Measurements from ENCODE around the gene TMEM51. TPM values are rescaled to one million over a fixed set of nuclear protein-coding genes. Genes with fewer than 3 reads are reported as not detected.

Gene TMEM51
- total RNA-seq, 1 donor from 2014 or later, result 0.81 TPM

DNA sequence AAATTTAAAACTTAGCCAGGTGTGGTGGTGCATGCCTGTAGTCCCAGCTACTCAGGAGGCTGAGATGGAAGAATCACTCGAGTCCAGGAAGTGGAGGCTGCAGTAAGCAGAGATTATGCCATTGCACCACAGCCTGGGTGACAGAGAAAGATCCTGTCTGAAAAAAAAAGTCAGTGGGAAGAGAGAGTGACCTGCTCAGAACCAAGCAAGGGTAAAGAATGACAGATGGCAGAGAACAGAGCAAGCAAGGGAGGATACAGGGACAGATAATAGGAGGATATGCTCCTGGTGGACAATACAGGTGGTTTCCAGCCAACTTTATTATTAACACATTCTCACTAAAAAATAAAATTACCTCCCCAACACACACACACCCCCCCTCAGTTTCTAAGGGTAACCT is 4.6 kb upstream of the TMEM51 start:
- no peak overlapping the region for H3K4me3 Mint-ChIP-seq (ENCODE audit: unreplicated experiment)
- peaks cover 55% of the 10 kb centered on the region for H3K27me3 Mint-ChIP-seq (ENCODE audit: unreplicated experiment)
- no peak for DNase-seq (ENCODE audit: extremely low spot score, unreplicated experiment)
- no peaks in the 10 kb centered on the region for H3K9me3 Mint-ChIP-seq (ENCODE audit: unreplicated experiment)
- TF ChIP-seq, protein P1, sequence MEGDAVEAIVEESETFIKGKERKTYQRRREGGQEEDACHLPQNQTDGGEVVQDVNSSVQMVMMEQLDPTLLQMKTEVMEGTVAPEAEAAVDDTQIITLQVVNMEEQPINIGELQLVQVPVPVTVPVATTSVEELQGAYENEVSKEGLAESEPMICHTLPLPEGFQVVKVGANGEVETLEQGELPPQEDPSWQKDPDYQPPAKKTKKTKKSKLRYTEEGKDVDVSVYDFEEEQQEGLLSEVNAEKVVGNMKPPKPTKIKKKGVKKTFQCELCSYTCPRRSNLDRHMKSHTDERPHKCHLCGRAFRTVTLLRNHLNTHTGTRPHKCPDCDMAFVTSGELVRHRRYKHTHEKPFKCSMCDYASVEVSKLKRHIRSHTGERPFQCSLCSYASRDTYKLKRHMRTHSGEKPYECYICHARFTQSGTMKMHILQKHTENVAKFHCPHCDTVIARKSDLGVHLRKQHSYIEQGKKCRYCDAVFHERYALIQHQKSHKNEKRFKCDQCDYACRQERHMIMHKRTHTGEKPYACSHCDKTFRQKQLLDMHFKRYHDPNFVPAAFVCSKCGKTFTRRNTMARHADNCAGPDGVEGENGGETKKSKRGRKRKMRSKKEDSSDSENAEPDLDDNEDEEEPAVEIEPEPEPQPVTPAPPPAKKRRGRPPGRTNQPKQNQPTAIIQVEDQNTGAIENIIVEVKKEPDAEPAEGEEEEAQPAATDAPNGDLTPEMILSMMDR (IDR thresholded peaks at IDR 0.05), result no peak
- peaks cover 3% of the 10 kb centered on the region for H3K4me1 Mint-ChIP-seq (ENCODE audit: unreplicated experiment)
- H3K27ac Mint-ChIP-seq (ENCODE audit: unreplicated experiment), result no peak overlapping the region
- H3K36me3 Mint-ChIP-seq (ENCODE audit: unreplicated experiment), result no peaks in the 10 kb centered on the region

DNA sequence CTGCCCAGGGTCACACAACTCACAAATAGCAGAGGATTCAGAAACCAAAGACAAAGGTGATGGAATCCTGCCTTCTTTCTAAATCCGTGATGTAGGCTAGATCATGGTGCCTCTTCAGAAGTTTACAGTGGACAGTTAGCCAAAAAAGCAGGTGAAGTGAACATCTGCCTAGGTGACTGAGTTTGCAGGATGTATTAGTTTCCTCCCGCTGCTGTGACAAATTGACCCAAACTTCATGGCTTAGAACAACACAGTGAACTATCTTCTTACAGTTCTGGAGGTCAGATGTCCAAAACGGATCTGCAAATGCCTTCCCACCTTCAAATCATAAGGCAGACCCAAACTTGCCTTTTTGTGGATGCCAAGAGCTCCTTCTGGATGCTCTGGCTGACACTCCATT is 3.2 kb upstream of the TMEM51 start:
- H3K4me1 Mint-ChIP-seq (ENCODE audit: unreplicated experiment), result peaks cover 8% of the 10 kb centered on the region
- no peaks in the 10 kb centered on the region for H3K9me3 Mint-ChIP-seq (ENCODE audit: unreplicated experiment)
- H3K4me3 Mint-ChIP-seq (ENCODE audit: unreplicated experiment), result no peak overlapping the region
- no peak overlapping the region for H3K27ac Mint-ChIP-seq (ENCODE audit: unreplicated experiment)
- DNase-seq (ENCODE audit: extremely low spot score, unreplicated experiment), result no peak
- peaks cover 42% of the 10 kb centered on the region for H3K27me3 Mint-ChIP-seq (ENCODE audit: unreplicated experiment)
- no peaks in the 10 kb centered on the region for H3K36me3 Mint-ChIP-seq (ENCODE audit: unreplicated experiment)
- TF ChIP-seq, protein P1 (IDR thresholded peaks at IDR 0.05), result no peak

DNA sequence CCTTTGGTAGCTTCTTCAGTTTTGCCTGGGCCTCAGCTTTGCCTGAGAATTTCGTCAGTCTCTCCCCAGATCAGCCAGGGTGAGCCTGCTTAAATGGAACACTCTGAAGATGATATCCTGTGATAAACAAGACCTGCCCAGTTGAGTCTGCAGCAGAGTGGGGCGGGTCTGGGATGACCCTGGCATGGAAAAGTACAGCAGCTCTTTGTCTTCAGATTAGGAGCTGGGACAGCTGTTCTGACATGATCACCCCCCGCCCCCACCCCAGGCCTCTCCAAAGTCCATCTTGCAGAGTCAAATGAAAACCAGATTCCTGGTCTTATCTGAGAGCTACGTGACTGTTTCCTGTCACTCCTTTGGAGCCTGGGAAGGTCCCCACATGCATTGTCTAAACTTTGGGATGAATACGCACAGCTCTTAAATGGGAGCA is 2.2 kb upstream of the TMEM51 start:
- TF ChIP-seq, protein P1 (IDR thresholded peaks at IDR 0.05), result no peak
- H3K4me1 Mint-ChIP-seq (ENCODE audit: unreplicated experiment), result peaks cover 14% of the 10 kb centered on the region
- DNase-seq (ENCODE audit: extremely low spot score, unreplicated experiment), result no peak
- H3K9me3 Mint-ChIP-seq (ENCODE audit: unreplicated experiment), result no peaks in the 10 kb centered on the region
- peaks cover 34% of the 10 kb centered on the region for H3K27me3 Mint-ChIP-seq (ENCODE audit: unreplicated experiment)
- H3K36me3 Mint-ChIP-seq (ENCODE audit: unreplicated experiment), result no peaks in the 10 kb centered on the region
- no peak overlapping the region for H3K27ac Mint-ChIP-seq (ENCODE audit: unreplicated experiment)
- H3K4me3 Mint-ChIP-seq (ENCODE audit: unreplicated experiment), result no peak overlapping the region

DNA sequence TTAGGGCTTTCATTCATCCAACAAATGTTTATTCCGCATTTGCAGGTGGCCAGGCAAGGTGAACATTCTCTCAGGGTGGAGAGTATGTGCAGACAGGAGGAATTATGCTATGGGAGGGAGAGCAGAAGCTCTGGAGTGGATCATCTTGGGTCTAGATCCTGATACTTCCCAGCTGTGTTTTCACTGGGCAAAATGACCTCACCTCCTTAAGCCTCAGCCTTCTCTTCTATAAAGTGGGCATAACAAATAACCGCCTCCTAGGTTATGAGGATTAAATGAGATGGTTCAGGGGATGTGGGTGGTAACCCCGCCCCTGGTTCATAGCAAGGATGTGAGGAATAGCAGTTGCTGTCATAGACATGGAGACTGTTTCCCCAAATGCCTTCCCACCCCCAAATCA is 1.7 kb upstream of the TMEM51 start:
- DNase-seq (ENCODE audit: extremely low spot score, unreplicated experiment), result no peak
- TF ChIP-seq, protein P1 (IDR thresholded peaks at IDR 0.05), result no peak
- no peaks in the 10 kb centered on the region for H3K36me3 Mint-ChIP-seq (ENCODE audit: unreplicated experiment)
- H3K27me3 Mint-ChIP-seq (ENCODE audit: unreplicated experiment), result peaks cover 32% of the 10 kb centered on the region
- no peaks in the 10 kb centered on the region for H3K9me3 Mint-ChIP-seq (ENCODE audit: unreplicated experiment)
- no peak overlapping the region for H3K4me3 Mint-ChIP-seq (ENCODE audit: unreplicated experiment)
- peaks cover 15% of the 10 kb centered on the region for H3K4me1 Mint-ChIP-seq (ENCODE audit: unreplicated experiment)
- H3K27ac Mint-ChIP-seq (ENCODE audit: unreplicated experiment), result no peak overlapping the region

DNA sequence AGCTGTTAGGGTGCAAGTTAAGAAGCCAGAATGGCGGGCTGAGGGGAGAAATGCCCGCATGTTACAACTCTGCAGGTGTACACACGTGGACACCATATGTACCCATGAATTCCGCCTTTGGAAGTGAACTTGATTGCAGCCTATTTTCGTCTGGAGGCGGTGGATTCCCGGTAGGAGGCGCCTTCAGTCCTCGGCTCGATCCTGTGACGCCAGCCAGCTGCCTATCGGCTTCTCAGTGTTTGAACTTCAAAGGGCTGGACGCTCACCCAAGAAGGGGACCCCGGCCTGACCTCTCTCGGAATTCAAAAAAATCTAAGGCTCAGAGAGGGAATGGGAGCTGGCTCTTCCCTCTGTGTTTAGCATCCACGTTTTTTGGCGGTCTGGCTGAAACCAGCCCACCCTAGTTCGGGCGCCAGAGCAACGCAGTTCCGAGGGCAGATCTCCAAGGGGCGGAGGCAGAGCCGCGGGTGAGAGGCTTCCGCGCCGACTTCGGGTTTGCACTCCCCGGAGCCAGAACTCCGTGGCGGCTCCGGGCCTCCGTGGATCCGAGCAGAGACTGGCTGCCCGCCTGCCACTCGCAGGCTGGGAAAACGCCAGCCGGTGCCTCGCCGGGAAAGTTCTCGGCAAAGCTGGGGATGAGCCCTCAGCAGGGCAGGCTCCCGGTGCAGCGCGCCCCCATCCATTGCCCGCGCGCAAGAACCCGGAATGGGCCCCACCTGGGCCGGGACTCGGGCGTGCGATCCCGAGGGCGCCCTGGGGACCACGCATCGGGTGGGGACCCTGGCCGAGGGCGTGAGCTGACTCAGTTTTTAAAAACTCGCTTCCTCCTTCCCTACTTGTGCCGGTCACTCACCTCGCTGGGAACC is 996 bp upstream of the TMEM51 start:
- peaks cover 15% of the 10 kb centered on the region for H3K4me1 Mint-ChIP-seq (ENCODE audit: unreplicated experiment)
- DNase-seq (ENCODE audit: extremely low spot score, unreplicated experiment), result peak; percentile 88
- peak overlapping the region; percentile 79 for H3K27ac Mint-ChIP-seq (ENCODE audit: unreplicated experiment)
- TF ChIP-seq, protein P1 (IDR thresholded peaks at IDR 0.05), result peak; percentile 82
- peaks cover 32% of the 10 kb centered on the region for H3K27me3 Mint-ChIP-seq (ENCODE audit: unreplicated experiment)
- peak overlapping the region; percentile 85 for H3K4me3 Mint-ChIP-seq (ENCODE audit: unreplicated experiment)
- no peaks in the 10 kb centered on the region for H3K36me3 Mint-ChIP-seq (ENCODE audit: unreplicated experiment)
- no peaks in the 10 kb centered on the region for H3K9me3 Mint-ChIP-seq (ENCODE audit: unreplicated experiment)
